ENCODE results near the gene TMEM243.

TMEM243 gene

DNA sequence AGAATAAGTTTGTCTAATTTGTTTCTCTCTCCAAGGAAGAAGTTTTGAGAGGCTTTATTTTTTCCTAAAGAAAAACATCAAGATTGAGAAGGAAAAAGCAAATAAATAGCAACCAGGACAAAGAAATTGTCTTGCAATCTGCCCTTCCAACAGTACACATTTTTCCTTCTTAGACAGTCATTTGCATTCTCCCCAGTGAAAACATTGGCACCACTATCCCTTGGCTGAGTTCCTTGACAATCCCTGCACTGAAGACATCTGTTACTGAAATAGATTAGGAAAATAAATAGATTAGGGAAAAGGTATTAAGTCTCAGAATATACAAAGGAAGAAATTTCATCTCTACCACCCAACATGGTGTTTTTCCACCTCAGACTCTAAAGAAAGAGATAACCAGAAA is 12.2 kb upstream of the TMEM243 start:
- DNase-seq (ENCODE audit: low read depth), result no peak
- H3K4me3 ChIP-seq (replicated peaks; ENCODE audit: low read depth, low read length), result no peak overlapping the region
- no peak for TF ChIP-seq CTCF (IDR thresholded peaks at IDR 0.05; ENCODE audit: low read length, missing control alignments)

GRCh38 chr7:87231258-87231657 is 11.7 kb upstream of the TMEM243 start:
- TF ChIP-seq CTCF (IDR thresholded peaks at IDR 0.05; ENCODE audit: low read length, missing control alignments), result no peak
- DNase-seq (ENCODE audit: low read depth), result no peak
- H3K4me3 ChIP-seq (replicated peaks; ENCODE audit: low read depth, low read length), result no peak overlapping the region

GRCh38 chr7:87226495-87226894 is 7.0 kb upstream of the TMEM243 start:
- no peak overlapping the region for H3K4me3 ChIP-seq (replicated peaks; ENCODE audit: low read depth, low read length)
- no peak for DNase-seq (ENCODE audit: low read depth)
- TF ChIP-seq CTCF (IDR thresholded peaks at IDR 0.05; ENCODE audit: low read length, missing control alignments), result no peak

DNA sequence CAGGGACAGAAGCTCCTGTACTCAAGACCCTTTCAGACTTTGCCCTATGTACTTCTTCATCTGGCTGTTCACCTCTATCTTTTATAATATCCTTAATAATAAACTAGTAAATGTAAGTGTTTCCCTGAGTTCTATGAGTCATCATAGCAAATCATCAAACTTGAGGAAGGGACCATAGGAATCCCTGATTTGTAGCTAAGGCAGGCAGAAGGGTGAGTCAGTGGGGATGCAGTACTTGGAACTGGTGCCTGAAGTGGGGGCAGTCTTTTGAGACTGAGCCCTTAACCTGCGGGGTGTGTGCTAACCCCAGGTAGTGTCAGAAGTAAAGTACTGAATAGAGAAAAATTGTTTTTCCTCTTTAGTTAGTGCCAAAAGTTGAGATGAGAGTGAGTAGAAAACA is 6.2 kb upstream of the TMEM243 start:
- H3K4me3 ChIP-seq (replicated peaks; ENCODE audit: low read depth, low read length), result no peak overlapping the region
- peak; percentile 16 for DNase-seq (ENCODE audit: low read depth)
- TF ChIP-seq CTCF (IDR thresholded peaks at IDR 0.05; ENCODE audit: low read length, missing control alignments), result no peak

GRCh38 chr7:87223666-87224065 is 4.1 kb upstream of the TMEM243 start:
- no peak for TF ChIP-seq CTCF (IDR thresholded peaks at IDR 0.05; ENCODE audit: low read length, missing control alignments)
- no peak for DNase-seq (ENCODE audit: low read depth)
- no peak overlapping the region for H3K4me3 ChIP-seq (replicated peaks; ENCODE audit: low read depth, low read length)

DNA sequence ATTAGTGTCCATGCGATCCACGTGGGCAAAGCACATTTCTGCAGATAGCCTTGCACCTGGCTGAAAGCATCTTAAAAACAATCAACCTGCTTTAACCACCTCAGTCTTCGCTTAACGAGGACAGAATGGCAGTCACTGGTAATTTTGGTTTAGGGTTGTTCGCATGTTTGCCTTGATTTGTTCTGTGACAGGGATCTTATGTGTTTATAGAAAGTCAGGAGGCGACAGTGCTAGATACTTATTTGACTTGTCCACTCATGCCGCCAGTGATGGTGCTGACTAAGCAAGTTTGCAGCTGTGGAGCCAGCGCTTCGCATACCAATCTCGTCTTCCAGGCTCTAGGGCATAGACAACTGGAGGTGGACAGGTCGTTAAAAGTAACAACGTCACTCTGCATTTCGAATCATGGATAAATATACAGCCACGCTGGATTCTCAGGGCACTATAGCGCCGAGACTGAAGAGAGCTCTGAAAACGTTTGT is 1.2 kb upstream of the TMEM243 start:
- peak overlapping the region; percentile 88 for H3K4me3 ChIP-seq (replicated peaks; ENCODE audit: low read depth, low read length)
- DNase-seq (ENCODE audit: low read depth), result no peak
- TF ChIP-seq CTCF (IDR thresholded peaks at IDR 0.05; ENCODE audit: low read length, missing control alignments), result no peak

- peak; percentile 74 for DNase-seq (ENCODE audit: low read depth)
- TF ChIP-seq CTCF (IDR thresholded peaks at IDR 0.05; ENCODE audit: low read length, missing control alignments), result no peak
- H3K4me3 ChIP-seq (replicated peaks; ENCODE audit: low read depth, low read length), result peak overlapping the region; percentile 88
Observed at GRCh38 chr7:87220026-87220733, 648 bp upstream of the TMEM243 start.

Measured in fibroblast of pulmonary artery (primary cell).